ENCODE results near the gene CNOT6.
"Not testable (repeated sequence)": the region's sequence is repeated elsewhere in the genome, so short reads cannot be mapped to it uniquely, and the experiment has no call there.

The CNOT6 gene

GRCh38 chr5:180521591-180521990 lies 27.4 kb downstream of the CNOT6 start:
- no peak for DNase-seq

GRCh38 chr5:180522330-180522729 lies 28.2 kb downstream of the CNOT6 start:
- DNase-seq, result no peak

GRCh38 chr5:180523629-180524466 lies 29.7 kb downstream of the CNOT6 start:
- DNase-seq, result no peak

- DNase-seq, result no peak
Observed at GRCh38 chr5:180525399-180525798, 31.2 kb downstream of the CNOT6 start.

GRCh38 chr5:180526269-180526668 lies 32.1 kb downstream of the CNOT6 start:
- DNase-seq, result no peak

GRCh38 chr5:180527659-180528058 lies 33.5 kb downstream of the CNOT6 start:
- no peak for DNase-seq

GRCh38 chr5:180531036-180531585 lies 36.9 kb downstream of the CNOT6 start:
- DNase-seq, result not testable (repeated sequence)

GRCh38 chr5:180532268-180532667 lies 38.1 kb downstream of the CNOT6 start:
- DNase-seq, result no peak

GRCh38 chr5:180533845-180534244 lies 39.7 kb downstream of the CNOT6 start:
- DNase-seq, result no peak

- no peak for DNase-seq
Observed at GRCh38 chr5:180535573-180535972, 41.4 kb downstream of the CNOT6 start.

- DNase-seq, result no peak
Observed at GRCh38 chr5:180540050-180540694, 46.0 kb downstream of the CNOT6 start.

- DNase-seq, result no peak
Observed at GRCh38 chr5:180541710-180542109, 47.5 kb downstream of the CNOT6 start.

- no peak for DNase-seq
Observed at GRCh38 chr5:180545248-180545647, 51.1 kb downstream of the CNOT6 start.

- no peak for DNase-seq
Observed at GRCh38 chr5:180548563-180548962, 54.4 kb downstream of the CNOT6 start.

- DNase-seq, result no peak
Observed at GRCh38 chr5:180553530-180553929, 59.4 kb downstream of the CNOT6 start.

- no peak for DNase-seq
Observed at GRCh38 chr5:180555168-180555921, 61.2 kb downstream of the CNOT6 start.

GRCh38 chr5:180557217-180557809 lies 63.1 kb downstream of the CNOT6 start:
- no peak for DNase-seq

- no peak for DNase-seq
Observed at GRCh38 chr5:180558232-180558631, 64.1 kb downstream of the CNOT6 start.

GRCh38 chr5:180563994-180564393 lies 69.8 kb downstream of the CNOT6 start:
- DNase-seq, result no peak

- no peak for DNase-seq
Observed at GRCh38 chr5:180568914-180569313, 74.7 kb downstream of the CNOT6 start.

- DNase-seq, result no peak
Observed at GRCh38 chr5:180575571-180575970, 81.4 kb downstream of the CNOT6 start.

- no peak for DNase-seq
Observed at GRCh38 chr5:180580681-180581080, 86.5 kb downstream of the CNOT6 start.

- DNase-seq, result no peak
Observed at GRCh38 chr5:180583738-180584137, 89.6 kb downstream of the CNOT6 start.

Data from femur (tissue), 1 donor.